SU-DHL-6 (cell line): ENCODE data around the gene NFIX.

Experiments
- H2AFZ ChIP-seq: fragments of 200-600 bp; sonication (generic); 2 replicates; pipeline ENCODE4 v1.6.1; 2014; ENCODE audit warnings: low read depth, mild to moderate bottlenecking, moderate library complexity, mixed read lengths, antibody characterized with exemption, low read length; ENCODE audit not compliant: severe bottlenecking
- H3F3A ChIP-seq: fragments of 200-600 bp; shearing (Covaris generic); 2 replicates; pipeline ENCODE4 v1.6.0; 2016; ENCODE audit warnings: antibody characterized with exemption, mild to moderate bottlenecking; ENCODE audit not compliant: insufficient read depth
- H3K27ac ChIP-seq: fragments of 200-600 bp; sonication (generic); 2 replicates; pipeline ENCODE4 v1.5.1; 2016; ENCODE audit warnings: low read depth, mild to moderate bottlenecking, low read length, moderate library complexity, mixed read lengths
- H3K27me3 ChIP-seq: fragments of 200-600 bp; sonication (generic), shearing (Covaris generic); 2 replicates; pipeline ENCODE4 v1.6.0; 2014; ENCODE audit warnings: mild to moderate bottlenecking, low read length
- H3K36me3 ChIP-seq: fragments of 200-600 bp; sonication (generic); 2 replicates; pipeline ENCODE4 v1.6.1; 2014; ENCODE audit warnings: mild to moderate bottlenecking, low read length, mixed read lengths
- H3K4me2 ChIP-seq: fragments of 300-600, 200-600 bp; shearing (Covaris generic), sonication (generic); 2 replicates; pipeline ENCODE4 v1.6.0; 2014; ENCODE audit warnings: low read length, low read depth, mild to moderate bottlenecking; ENCODE audit not compliant: poor library complexity, severe bottlenecking
- H3K4me3 ChIP-seq: fragments of 200-600 bp; sonication (generic); 2 replicates; pipeline ENCODE4 v1.5.1; 2014; ENCODE audit warnings: antibody characterized with exemption, low read length, mild to moderate bottlenecking, mixed read lengths; ENCODE audit not compliant: insufficient read depth, poor library complexity, severe bottlenecking
- H3K79me2 ChIP-seq: fragments of 200-600 bp; sonication (generic); 2 replicates; pipeline ENCODE4 v1.6.1; 2014; ENCODE audit warnings: mild to moderate bottlenecking, low read length, moderate library complexity; ENCODE audit not compliant: insufficient read depth
- H3K9ac ChIP-seq: fragments of 200-600 bp; sonication (generic); 2 replicates; pipeline ENCODE4 v1.7.0; 2014; ENCODE audit warnings: mild to moderate bottlenecking, low read length
- H3K9me2 ChIP-seq: fragments of 200-600 bp; sonication (generic); replicated peaks from 2 replicates; pipeline ENCODE4 v1.6.1; 2014; ENCODE audit warnings: low read length; ENCODE audit not compliant: insufficient read depth
- H3K9me3 ChIP-seq: fragments of 200-600 bp; sonication (generic); 2 replicates; pipeline ENCODE4 v1.6.1; 2014; ENCODE audit warnings: low read length, mixed read lengths; ENCODE audit not compliant: insufficient read depth
- H4K20me1 ChIP-seq: fragments of 200-600 bp; sonication (generic); 2 replicates; pipeline ENCODE4 v1.6.1; 2014; ENCODE audit warnings: low read depth, mild to moderate bottlenecking, antibody characterized with exemption, low read length, moderate library complexity, mixed read lengths
- CTCF ChIP-seq: fragments of 200-600 bp; sonication (generic); IDR thresholded peaks from one replicate; pipeline ENCODE4 v1.5.1; 2017; ENCODE audit warnings: antibody characterized with exemption, mild to moderate bottlenecking, low read length, moderate library complexity; ENCODE audit not compliant: insufficient read depth, poor library complexity, severe bottlenecking
- EZH2phosphoT487 ChIP-seq: fragments of 200-600 bp; sonication (generic), shearing (Covaris generic); conservative IDR thresholded peaks from 2 replicates; pipeline ENCODE4 v1.6.1; 2018; ENCODE audit warnings: mild to moderate bottlenecking, antibody characterized with exemption, low read length, moderate library complexity, mixed read lengths

Gene NFIX

GRCh38 chr19:13079542-13079986 lies 84.3 kb downstream of the NFIX start:
- H3K9me2 ChIP-seq, result no peaks in the 10 kb centered on the region
- no peaks in the 10 kb centered on the region for H3F3A ChIP-seq
- no peaks in the 10 kb centered on the region for H3K27me3 ChIP-seq
- no peak overlapping the region for H3K27ac ChIP-seq
- H3K36me3 ChIP-seq, result no peaks in the 10 kb centered on the region
- no peak overlapping the region for H3K9ac ChIP-seq
- no peak for TF ChIP-seq CTCF
- TF ChIP-seq EZH2phosphoT487, result no peak
- H3K4me2 ChIP-seq, result no peak overlapping the region
- H3K4me3 ChIP-seq, result no peak overlapping the region
- no peaks in the 10 kb centered on the region for H3K79me2 ChIP-seq
- no peaks in the 10 kb centered on the region for H4K20me1 ChIP-seq
- H2AFZ ChIP-seq, result no peak overlapping the region
- no peaks in the 10 kb centered on the region for H3K9me3 ChIP-seq

GRCh38 chr19:13082192-13083007 lies 87.1 kb downstream of the NFIX start:
- H3K9me2 ChIP-seq, result no peaks in the 10 kb centered on the region
- no peaks in the 10 kb centered on the region for H4K20me1 ChIP-seq
- no peak overlapping the region for H3K4me2 ChIP-seq
- H3K9me3 ChIP-seq, result no peaks in the 10 kb centered on the region
- no peak overlapping the region for H3K9ac ChIP-seq
- no peak for TF ChIP-seq EZH2phosphoT487
- no peak for TF ChIP-seq CTCF
- no peaks in the 10 kb centered on the region for H3F3A ChIP-seq
- H3K4me3 ChIP-seq, result no peak overlapping the region
- H3K27me3 ChIP-seq, result no peaks in the 10 kb centered on the region
- no peak overlapping the region for H2AFZ ChIP-seq
- H3K79me2 ChIP-seq, result no peaks in the 10 kb centered on the region
- no peaks in the 10 kb centered on the region for H3K36me3 ChIP-seq
- no peak overlapping the region for H3K27ac ChIP-seq

GRCh38 chr19:13083008-13083404 lies 87.7 kb downstream of the NFIX start:
- H3K4me2 ChIP-seq, result no peak overlapping the region
- no peaks in the 10 kb centered on the region for H3K79me2 ChIP-seq
- no peak overlapping the region for H3K4me3 ChIP-seq
- no peaks in the 10 kb centered on the region for H3K27me3 ChIP-seq
- no peaks in the 10 kb centered on the region for H3K9me3 ChIP-seq
- H3K36me3 ChIP-seq, result no peaks in the 10 kb centered on the region
- TF ChIP-seq CTCF, result no peak
- no peak for TF ChIP-seq EZH2phosphoT487
- no peaks in the 10 kb centered on the region for H4K20me1 ChIP-seq
- no peaks in the 10 kb centered on the region for H3F3A ChIP-seq
- no peak overlapping the region for H3K9ac ChIP-seq
- no peak overlapping the region for H3K27ac ChIP-seq
- H2AFZ ChIP-seq, result no peak overlapping the region
- H3K9me2 ChIP-seq, result no peaks in the 10 kb centered on the region
